ENCODE data around the gene SSR3.
"Not testable (repeated sequence)": the region's sequence is repeated elsewhere in the genome, so short reads cannot be mapped to it uniquely, and the experiment has no call there.

SSR3 gene

GRCh38 chr3:156554842-156555687 lies at the start of gene SSR3:
Gene SSR3 (minus strand): TSS chr3:156555117. CDS start chr3:156555089, 28 bp downstream.
- FAIRE-seq = peak; percentile 96

- FAIRE-seq = no peak
Measured at GRCh38 chr3:156604064-156604641, 49.2 kb upstream of the SSR3 start.

- no peak for FAIRE-seq
Measured at GRCh38 chr3:156603379-156604017, 48.6 kb upstream of the SSR3 start.

- no peak for FAIRE-seq
Measured at GRCh38 chr3:156602424-156602823, 47.5 kb upstream of the SSR3 start.

GRCh38 chr3:156601497-156601896 lies 46.6 kb upstream of the SSR3 start:
- FAIRE-seq = no peak

GRCh38 chr3:156600834-156601233 lies 45.9 kb upstream of the SSR3 start:
- FAIRE-seq = no peak

GRCh38 chr3:156599089-156599874 lies 44.4 kb upstream of the SSR3 start:
- FAIRE-seq = no peak

GRCh38 chr3:156598413-156598812 lies 43.5 kb upstream of the SSR3 start:
- no peak for FAIRE-seq

GRCh38 chr3:156594219-156594683 lies 39.3 kb upstream of the SSR3 start:
- FAIRE-seq = no peak

GRCh38 chr3:156593814-156594213 lies 38.9 kb upstream of the SSR3 start:
- FAIRE-seq = no peak

GRCh38 chr3:156589806-156590205 lies 34.9 kb upstream of the SSR3 start:
- FAIRE-seq = not testable (repeated sequence)

- FAIRE-seq = no peak
Measured at GRCh38 chr3:156587760-156588069, 32.8 kb upstream of the SSR3 start.

- no peak for FAIRE-seq
Measured at GRCh38 chr3:156586905-156587759, 32.2 kb upstream of the SSR3 start.

GRCh38 chr3:156583469-156583868 lies 28.6 kb upstream of the SSR3 start:
- FAIRE-seq = no peak

GRCh38 chr3:156582532-156583183 lies 27.7 kb upstream of the SSR3 start:
- FAIRE-seq = no peak

GRCh38 chr3:156581954-156582353 lies 27.0 kb upstream of the SSR3 start:
- no peak for FAIRE-seq

- FAIRE-seq = no peak
Measured at GRCh38 chr3:156581033-156581432, 26.1 kb upstream of the SSR3 start.

GRCh38 chr3:156579427-156579851 lies 24.5 kb upstream of the SSR3 start:
- FAIRE-seq = no peak

- no peak for FAIRE-seq
Measured at GRCh38 chr3:156577736-156578135, 22.8 kb upstream of the SSR3 start.

GRCh38 chr3:156576651-156577348 lies 21.9 kb upstream of the SSR3 start:
- no peak for FAIRE-seq

GRCh38 chr3:156576051-156576450 lies 21.1 kb upstream of the SSR3 start:
- no peak for FAIRE-seq
